ENCODE data around the gene SLC12A7.

DNA sequence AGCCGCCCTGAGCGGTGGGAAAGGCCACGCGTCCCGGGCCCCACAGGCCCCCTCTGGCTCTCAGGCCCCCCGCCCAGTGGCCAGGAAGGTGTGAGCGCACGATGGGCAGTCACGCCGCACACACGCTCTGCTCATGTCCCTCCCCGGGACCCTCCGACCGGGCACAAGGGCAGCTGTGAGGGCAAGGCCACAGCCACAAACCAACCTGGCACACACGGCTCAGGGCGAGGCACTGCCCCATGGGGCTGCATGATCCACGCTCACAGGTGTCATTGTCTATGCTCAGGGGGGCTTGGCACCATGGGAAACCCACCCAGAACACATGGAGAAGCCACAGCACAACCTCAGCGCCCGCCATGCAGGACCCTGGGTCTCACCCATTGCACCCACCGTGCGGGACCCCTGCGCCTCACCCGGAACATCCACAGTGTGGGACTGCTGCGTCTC lies 51.3 kb downstream of the SLC12A7 start:
- TF ChIP-seq, protein P1, sequence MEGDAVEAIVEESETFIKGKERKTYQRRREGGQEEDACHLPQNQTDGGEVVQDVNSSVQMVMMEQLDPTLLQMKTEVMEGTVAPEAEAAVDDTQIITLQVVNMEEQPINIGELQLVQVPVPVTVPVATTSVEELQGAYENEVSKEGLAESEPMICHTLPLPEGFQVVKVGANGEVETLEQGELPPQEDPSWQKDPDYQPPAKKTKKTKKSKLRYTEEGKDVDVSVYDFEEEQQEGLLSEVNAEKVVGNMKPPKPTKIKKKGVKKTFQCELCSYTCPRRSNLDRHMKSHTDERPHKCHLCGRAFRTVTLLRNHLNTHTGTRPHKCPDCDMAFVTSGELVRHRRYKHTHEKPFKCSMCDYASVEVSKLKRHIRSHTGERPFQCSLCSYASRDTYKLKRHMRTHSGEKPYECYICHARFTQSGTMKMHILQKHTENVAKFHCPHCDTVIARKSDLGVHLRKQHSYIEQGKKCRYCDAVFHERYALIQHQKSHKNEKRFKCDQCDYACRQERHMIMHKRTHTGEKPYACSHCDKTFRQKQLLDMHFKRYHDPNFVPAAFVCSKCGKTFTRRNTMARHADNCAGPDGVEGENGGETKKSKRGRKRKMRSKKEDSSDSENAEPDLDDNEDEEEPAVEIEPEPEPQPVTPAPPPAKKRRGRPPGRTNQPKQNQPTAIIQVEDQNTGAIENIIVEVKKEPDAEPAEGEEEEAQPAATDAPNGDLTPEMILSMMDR (conservative IDR thresholded peaks at IDR 0.05 in 1 of 2, IDR thresholded peaks at IDR 0.05 in 1 of 2; ENCODE audit: low read depth in 1 of 2, low read length in 2 of 2): no peak
- no peak for TF ChIP-seq EZH2 (IDR thresholded peaks at IDR 0.05; ENCODE audit: low read length, missing control alignments)
